Measurements from ENCODE around the gene CALN1. TPM values are rescaled to one million over a fixed set of nuclear protein-coding genes. Genes with fewer than 3 reads are reported as not detected.

The CALN1 gene
- total and polyA plus RNA-seq, 2 of the 8 experiments (the other 6 are each of a cell fraction or from before 2014, with no cell fraction given) = 6.4 to 15.2 TPM

DNA sequence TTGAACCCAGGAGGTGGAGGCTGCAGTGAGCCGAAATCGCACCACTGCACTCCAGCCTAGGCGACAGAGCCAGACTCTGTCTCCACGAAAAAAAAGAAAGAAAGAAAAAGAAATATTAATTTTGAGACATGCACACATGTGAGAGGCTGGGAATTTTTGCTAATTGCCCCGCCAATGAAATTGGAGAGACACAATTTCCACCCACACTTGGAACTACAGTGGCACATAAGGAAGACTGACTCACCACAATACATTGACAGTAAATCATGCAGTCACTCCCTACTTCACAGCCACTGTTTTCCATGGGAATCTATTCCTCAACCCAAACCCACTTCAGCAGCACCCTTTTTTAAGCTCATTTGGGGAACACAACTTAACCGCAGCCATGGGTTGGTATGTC is 139.7 kb downstream of the CALN1 start:
- no peak overlapping the region for H3K9ac ChIP-seq (replicated peaks in 1 of 4; ENCODE audit: extremely low read depth in 1 of 4, low read depth in 3 of 4, low read length in 3 of 4)
- H3K4ac ChIP-seq (replicated peaks; ENCODE audit: insufficient read length, low read depth, low read length) = no peak overlapping the region
- no peak overlapping the region for H3K14ac ChIP-seq (ENCODE audit: insufficient read length)
- no peak overlapping the region for H2AFZ ChIP-seq (ENCODE audit: low read length)
- H3K4me1 ChIP-seq (replicated peaks in 1 of 4; ENCODE audit: control insufficient read depth in 3 of 4, insufficient read depth in 4 of 4, low read length in 3 of 4) = peaks cover 0 to 9% (median 2%) of the 10 kb centered on the region in 4 experiments; a peak in 2 of 7 replicates
- no peak overlapping the region for H2BK5ac ChIP-seq (ENCODE audit: low read depth, low read length)
- H3K18ac ChIP-seq (ENCODE audit: extremely low read depth, low read length) = no peak overlapping the region
- no peak overlapping the region for H3K4me3 ChIP-seq (ENCODE audit: extremely low read depth in 1 of 4, insufficient read depth in 2 of 4, low read depth in 3 of 4, low read length in 4 of 4)
- no peak for FAIRE-seq
- H2BK12ac ChIP-seq (ENCODE audit: low read depth, low read length) = no peak overlapping the region
- no peak overlapping the region for H3K4me2 ChIP-seq (ENCODE audit: insufficient read depth in 1 of 2, low read depth in 2 of 2, low read length in 2 of 2)
- H4K20me1 ChIP-seq (replicated peaks in 1 of 2; ENCODE audit: control insufficient read depth in 1 of 2, insufficient read depth in 2 of 2, low read length in 2 of 2) = no peaks in the 10 kb centered on the region
- no peak overlapping the region for H4K8ac ChIP-seq (ENCODE audit: extremely low read depth, insufficient read depth, low read length)
- no peak for DNase-seq (ENCODE audit: low read depth in 1 of 2, low spot score in 2 of 2)
- no peaks in the 10 kb centered on the region for H3K27me3 ChIP-seq (replicated peaks in 1 of 4; ENCODE audit: control insufficient read depth in 3 of 4, extremely low read depth in 1 of 4, insufficient read depth in 3 of 4, low read length in 3 of 4)
- no peak overlapping the region for H4K5ac ChIP-seq (ENCODE audit: insufficient read length, low read depth, low read length)
- WGBS, 2 experiments (ENCODE audit: extremely low coverage in 1 of 2, insufficient coverage in 1 of 2, insufficient read length in 1 of 2, insufficient replicate concordance in 2 of 2, low coverage in 1 of 2, low lambda C conversion rate in 2 of 2, missing lambda C conversion rate in 1 of 2) = 93% methylated on average over 6 of the region's 6 CpGs; no CpG with 5 or more reads in 1 of the 2 experiments
- peaks cover 0 to 7% of the 10 kb centered on the region in 2 experiments; a peak in 1 of 4 replicates for H3K9me3 ChIP-seq (ENCODE audit: insufficient read depth in 2 of 2, low read depth in 1 of 2, low read length in 1 of 2)
- POLR2A ChIA-PET (ENCODE audit: partially characterized antibody) = no interaction called here
- H2BK20ac ChIP-seq (ENCODE audit: low read length) = no peak overlapping the region
- H2BK15ac ChIP-seq (ENCODE audit: low read length) = no peak overlapping the region
- peaks cover 0 to 10% (median 0%) of the 10 kb centered on the region in 4 experiments; a peak in 2 of 8 replicates for H3K36me3 ChIP-seq (ENCODE audit: control insufficient read depth in 2 of 4, insufficient read depth in 4 of 4, low read length in 3 of 4)
- H3K79me2 ChIP-seq (ENCODE audit: control insufficient read depth in 1 of 2, insufficient read depth in 2 of 2, low read length in 2 of 2) = no peaks in the 10 kb centered on the region; a peak in 1 of 4 replicates
- H3K56ac ChIP-seq (replicated peaks; ENCODE audit: insufficient read length, low read depth, low read length) = no peak overlapping the region
- H3K23ac ChIP-seq (ENCODE audit: insufficient read length) = no peak overlapping the region
- H2AK5ac ChIP-seq (ENCODE audit: low read depth, low read length) = no peak overlapping the region
- no peak overlapping the region for H4K91ac ChIP-seq (replicated peaks; ENCODE audit: insufficient read length, low read length)
- no peaks in the 10 kb centered on the region for H3K79me1 ChIP-seq (ENCODE audit: low read depth, low read length)
- no peak overlapping the region for H3K27ac ChIP-seq (ENCODE audit: low read depth, low read length)
- no peak overlapping the region for H2BK120ac ChIP-seq (replicated peaks; ENCODE audit: low read depth, low read length)
- CTCF ChIA-PET (ENCODE audit: partially characterized antibody) = no interaction called here
- H3K23me2 ChIP-seq (ENCODE audit: low read depth, low read length) = peaks cover 1% of the 10 kb centered on the region; the same call in 1 of the 2 replicates
- no peak for TF ChIP-seq RBBP5 (IDR thresholded peaks at IDR 0.05; ENCODE audit: borderline replicate concordance, low read depth, low read length)

Measured in H1 (cell line).